ENCODE results near the gene ZNF439. TPM values are rescaled to one million over a fixed set of nuclear protein-coding genes. Genes with fewer than 3 reads are reported as not detected.

The ZNF439 gene
- total RNA-seq: 1 to 10 TPM in 1 of 2 donors, under 1 TPM in 1; 0.38 to 1.4 TPM
- 5.0 TPM for polyA plus RNA-seq (2013, experiment 1 of 2)
- polyA plus RNA-seq (2013, experiment 2 of 2): 4.6 TPM
- long read RNA-seq, experiment 1: 0 reads
- long read RNA-seq, experiment 2: 0 reads
- long read RNA-seq, experiment 3, partial matches to known transcripts: 0 of 6 reads
- long read RNA-seq, experiment 3, other reads (novel, unspliced or antisense): 5 of 6 reads
- long read RNA-seq, experiment 4: 0 reads

GRCh38 chr19:11848594-11849469, at the start of gene ZNF439:
Gene ZNF439 (plus strand): TSS chr19:11848726. CDS start chr19:11848868, 142 bp downstream.
- no peak within 1 kb of the TSS for H3K9ac ChIP-seq (ENCODE audit: extremely low read depth, low read length, poor library complexity, severe bottlenecking)
- H3K9me3 Mint-ChIP-seq: peaks cover 73% of the 10 kb centered on the region
- H3K27ac Mint-ChIP-seq: no peak within 1 kb of the TSS

DNA sequence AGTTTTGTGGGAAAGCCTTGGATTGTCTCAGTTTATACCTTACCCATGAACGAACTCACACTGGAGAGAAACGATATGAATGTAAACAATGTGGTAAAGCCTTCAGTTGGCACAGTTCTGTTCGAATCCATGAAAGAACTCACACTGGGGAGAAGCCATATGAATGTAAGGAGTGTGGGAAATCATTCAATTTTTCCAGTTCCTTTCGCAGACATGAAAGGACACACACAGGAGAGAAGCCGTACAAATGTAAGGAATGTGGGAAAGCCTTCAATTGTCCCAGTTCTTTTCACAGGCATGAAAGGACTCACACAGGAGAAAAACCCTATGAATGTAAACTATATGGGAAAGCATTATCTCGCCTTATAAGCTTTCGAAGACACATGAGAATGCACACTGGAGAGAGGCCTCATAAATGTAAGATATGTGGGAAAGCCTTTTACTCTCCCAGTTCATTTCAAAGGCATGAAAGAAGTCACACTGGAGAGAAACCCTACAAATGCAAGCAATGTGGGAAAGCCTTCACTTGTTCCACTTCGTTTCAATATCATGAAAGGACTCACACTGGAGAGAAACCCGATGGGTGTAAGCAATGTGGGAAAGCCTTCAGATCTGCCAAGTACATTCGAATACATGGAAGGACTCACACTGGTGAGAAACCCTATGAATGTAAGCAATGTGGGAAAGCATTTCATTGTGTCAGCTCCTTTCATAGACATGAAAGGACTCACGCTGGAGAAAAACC, 42.0 kb upstream of the ZNF439 start:
- H3K4me1 Mint-ChIP-seq: no peaks in the 10 kb centered on the region
- H3K9me3 Mint-ChIP-seq: peaks cover 78% of the 10 kb centered on the region

More at GRCh38 chr19:11848594-11849469, at the start of gene ZNF439:
- no peaks in the 10 kb centered on the region for H3K9me3 ChIP-seq (ENCODE audit: control insufficient read depth, low read length)
- H3K27ac ChIP-seq (ENCODE audit: low read depth, low read length): peak within 1 kb of the TSS; percentile 47
- no peaks in the 10 kb centered on the region for H3K27me3 ChIP-seq (ENCODE audit: control insufficient read depth, insufficient read depth, low read length, poor library complexity, severe bottlenecking)
- peak; percentile 64 for DNase-seq
- no peaks in the 10 kb centered on the region for H3K36me3 ChIP-seq (ENCODE audit: control insufficient read depth, insufficient read depth, low read length)
- 58 to 76% methylated on average over 38 to 59 of the region's 59 CpGs for WGBS, 2 experiments (ENCODE audit: insufficient coverage in 1 of 2, insufficient read length in 1 of 2)
- TF ChIP-seq, protein P1, sequence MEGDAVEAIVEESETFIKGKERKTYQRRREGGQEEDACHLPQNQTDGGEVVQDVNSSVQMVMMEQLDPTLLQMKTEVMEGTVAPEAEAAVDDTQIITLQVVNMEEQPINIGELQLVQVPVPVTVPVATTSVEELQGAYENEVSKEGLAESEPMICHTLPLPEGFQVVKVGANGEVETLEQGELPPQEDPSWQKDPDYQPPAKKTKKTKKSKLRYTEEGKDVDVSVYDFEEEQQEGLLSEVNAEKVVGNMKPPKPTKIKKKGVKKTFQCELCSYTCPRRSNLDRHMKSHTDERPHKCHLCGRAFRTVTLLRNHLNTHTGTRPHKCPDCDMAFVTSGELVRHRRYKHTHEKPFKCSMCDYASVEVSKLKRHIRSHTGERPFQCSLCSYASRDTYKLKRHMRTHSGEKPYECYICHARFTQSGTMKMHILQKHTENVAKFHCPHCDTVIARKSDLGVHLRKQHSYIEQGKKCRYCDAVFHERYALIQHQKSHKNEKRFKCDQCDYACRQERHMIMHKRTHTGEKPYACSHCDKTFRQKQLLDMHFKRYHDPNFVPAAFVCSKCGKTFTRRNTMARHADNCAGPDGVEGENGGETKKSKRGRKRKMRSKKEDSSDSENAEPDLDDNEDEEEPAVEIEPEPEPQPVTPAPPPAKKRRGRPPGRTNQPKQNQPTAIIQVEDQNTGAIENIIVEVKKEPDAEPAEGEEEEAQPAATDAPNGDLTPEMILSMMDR (conservative IDR thresholded peaks at IDR 0.05): no peak
- H3K4me3 ChIP-seq (ENCODE audit: low read length): no peak within 1 kb of the TSS
- peaks cover 6% of the 10 kb centered on the region for H3K4me1 Mint-ChIP-seq
- H3K4me1 ChIP-seq (ENCODE audit: control insufficient read depth, insufficient read depth, low read length): no peaks in the 10 kb centered on the region
- H3K27me3 Mint-ChIP-seq (ENCODE audit: insufficient read depth): peaks cover 43% of the 10 kb centered on the region
- H3K36me3 Mint-ChIP-seq (ENCODE audit: low read depth): peaks cover 5% of the 10 kb centered on the region
- H3K4me3 Mint-ChIP-seq: peak within 1 kb of the TSS; percentile 54

GRCh38 chr19:11807099-11807380, 41.5 kb upstream of the ZNF439 start:
- no CpG with 5 or more reads among the region's 2 CpGs for WGBS, 2 experiments (ENCODE audit: insufficient coverage in 1 of 2, insufficient read length in 1 of 2)
- Mint-ChIP-seq H3K27me3 (ENCODE audit: insufficient read depth) (peaks cover 23% of the 10 kb centered on the region), H3K4me1 (no peaks in the 10 kb centered on the region), H3K36me3 (ENCODE audit: low read depth) (peaks cover 16% of the 10 kb centered on the region), H3K9me3 (peaks cover 79% of the 10 kb centered on the region), H3K27ac (no peak overlapping the region), H3K4me3 (no peak overlapping the region)
- Histone ChIP-seq H3K4me3 (ENCODE audit: low read length) (peak overlapping the region; percentile 15), H3K27me3 (ENCODE audit: control insufficient read depth, insufficient read depth, low read length, poor library complexity, severe bottlenecking) (no peaks in the 10 kb centered on the region), H3K4me1 (ENCODE audit: control insufficient read depth, insufficient read depth, low read length) (no peaks in the 10 kb centered on the region), H3K27ac (ENCODE audit: low read depth, low read length) (no peak overlapping the region), H3K36me3 (ENCODE audit: control insufficient read depth, insufficient read depth, low read length) (peaks cover 13% of the 10 kb centered on the region), H3K9ac (ENCODE audit: extremely low read depth, low read length, poor library complexity, severe bottlenecking) (no peak overlapping the region), H3K9me3 (ENCODE audit: control insufficient read depth, low read length) (peaks cover 39% of the 10 kb centered on the region)
- DNase-seq: no peak
- TF ChIP-seq, protein P1 (conservative IDR thresholded peaks at IDR 0.05): no peak

More for the DNA sequence above, 42.0 kb upstream of the ZNF439 start:
- Histone ChIP-seq H3K4me1 (ENCODE audit: control insufficient read depth, insufficient read depth, low read length) (no peaks in the 10 kb centered on the region), H3K9me3 (ENCODE audit: control insufficient read depth, low read length) (peaks cover 39% of the 10 kb centered on the region), H3K36me3 (ENCODE audit: control insufficient read depth, insufficient read depth, low read length) (peaks cover 13% of the 10 kb centered on the region), H3K27me3 (ENCODE audit: control insufficient read depth, insufficient read depth, low read length, poor library complexity, severe bottlenecking) (no peaks in the 10 kb centered on the region), H3K4me3 (ENCODE audit: low read length) (peak overlapping the region; percentile 15), H3K9ac (ENCODE audit: extremely low read depth, low read length, poor library complexity, severe bottlenecking) (no peak overlapping the region), H3K27ac (ENCODE audit: low read depth, low read length) (no peak overlapping the region)
- DNase-seq: no peak
- TF ChIP-seq, protein P1 (conservative IDR thresholded peaks at IDR 0.05): no peak
- Mint-ChIP-seq H3K36me3 (ENCODE audit: low read depth) (peaks cover 16% of the 10 kb centered on the region), H3K27ac (no peak overlapping the region), H3K27me3 (ENCODE audit: insufficient read depth) (peaks cover 22% of the 10 kb centered on the region), H3K4me3 (no peak overlapping the region)
- 90 to 96% methylated on average over 8 to 11 of the region's 11 CpGs for WGBS, 2 experiments (ENCODE audit: insufficient coverage in 1 of 2, insufficient read length in 1 of 2)
